Left kidney (tissue), 8 donors: ENCODE data around the gene IFNA17. TPM values are rescaled to one million over a fixed set of nuclear protein-coding genes. Genes with fewer than 3 reads are reported as not detected.
"Not testable (repeated sequence)": the region's sequence is repeated elsewhere in the genome, so short reads cannot be mapped to it uniquely, and the experiment has no call there.

Source experiments
- DNase-seq: peaks from one replicate; pipeline ENCODE4 v3.0.0-alpha.2; 2013
- long read RNA-seq, 8 donors: transcript quantifications; one replicate each; lab custom pipeline, GENCODE V29; 2026
- polyA plus RNA-seq: library from polyadenylated mRNA; unstranded; fragments of 120-200 nt; gene quantifications from one replicate; pipeline ENCODE4 v1.2.1, GENCODE V29; 2013; ENCODE audit not compliant: insufficient read length

Gene IFNA17
- not detected for polyA plus RNA-seq
- long read RNA-seq, donor 1, result 0 reads
- long read RNA-seq, donor 2, result 0 reads
- long read RNA-seq, donor 3, result 0 reads
- long read RNA-seq, donor 4, result 0 reads
- long read RNA-seq, donor 5, result 0 reads
- long read RNA-seq, donor 6, result 0 reads
- long read RNA-seq, donor 7, result 0 reads
- long read RNA-seq, donor 8, result 0 reads

DNA sequence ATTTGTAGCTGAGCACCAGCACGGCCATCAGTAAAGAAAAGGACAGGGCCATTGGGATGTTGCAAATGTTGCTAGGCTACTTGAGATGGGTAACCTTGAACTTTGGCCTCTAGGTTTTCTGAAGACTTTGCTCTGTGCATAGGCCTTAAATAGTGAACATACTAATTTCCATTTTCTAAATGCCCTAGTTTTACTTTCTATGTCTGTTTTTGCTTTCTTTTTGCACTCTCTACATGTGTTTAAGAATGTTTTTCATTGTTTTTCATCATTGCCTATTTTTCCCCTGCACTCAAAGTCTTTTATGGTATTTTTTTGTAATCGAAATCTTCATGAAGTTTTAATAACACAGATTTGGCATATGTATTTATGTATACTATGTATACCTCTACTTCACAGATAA lies at the start of gene IFNA17:
TSS of gene IFNA17 (minus strand) at position 101 of the 400 bp plus-strand sequence. CDS start at position 52, 49 bp downstream.
- DNase-seq, result no peak

DNA sequence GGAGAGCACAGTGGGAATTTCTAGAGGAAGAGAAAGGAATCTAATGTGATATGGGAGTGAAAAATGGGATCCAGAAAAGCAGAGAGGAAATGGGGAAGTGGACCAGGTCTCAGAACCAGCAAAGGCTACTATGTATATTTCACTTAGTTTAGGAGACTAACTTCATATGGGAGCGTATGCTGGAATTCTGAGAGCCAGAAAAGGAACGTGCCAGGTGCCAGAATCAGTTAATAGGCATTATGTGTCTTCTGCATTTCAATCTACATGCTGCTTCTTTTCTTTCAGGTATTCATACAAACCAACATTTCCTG lies 40.3 kb upstream of the IFNA17 start:
- DNase-seq, result no peak

GRCh38 chr9:21267485-21268346 lies 39.7 kb upstream of the IFNA17 start:
- no peak for DNase-seq

GRCh38 chr9:21266733-21267484 lies 38.9 kb upstream of the IFNA17 start:
- DNase-seq, result no peak

GRCh38 chr9:21265421-21266189 lies 37.6 kb upstream of the IFNA17 start:
- no peak for DNase-seq

GRCh38 chr9:21255538-21256212 lies 27.7 kb upstream of the IFNA17 start:
- DNase-seq, result no peak

DNA sequence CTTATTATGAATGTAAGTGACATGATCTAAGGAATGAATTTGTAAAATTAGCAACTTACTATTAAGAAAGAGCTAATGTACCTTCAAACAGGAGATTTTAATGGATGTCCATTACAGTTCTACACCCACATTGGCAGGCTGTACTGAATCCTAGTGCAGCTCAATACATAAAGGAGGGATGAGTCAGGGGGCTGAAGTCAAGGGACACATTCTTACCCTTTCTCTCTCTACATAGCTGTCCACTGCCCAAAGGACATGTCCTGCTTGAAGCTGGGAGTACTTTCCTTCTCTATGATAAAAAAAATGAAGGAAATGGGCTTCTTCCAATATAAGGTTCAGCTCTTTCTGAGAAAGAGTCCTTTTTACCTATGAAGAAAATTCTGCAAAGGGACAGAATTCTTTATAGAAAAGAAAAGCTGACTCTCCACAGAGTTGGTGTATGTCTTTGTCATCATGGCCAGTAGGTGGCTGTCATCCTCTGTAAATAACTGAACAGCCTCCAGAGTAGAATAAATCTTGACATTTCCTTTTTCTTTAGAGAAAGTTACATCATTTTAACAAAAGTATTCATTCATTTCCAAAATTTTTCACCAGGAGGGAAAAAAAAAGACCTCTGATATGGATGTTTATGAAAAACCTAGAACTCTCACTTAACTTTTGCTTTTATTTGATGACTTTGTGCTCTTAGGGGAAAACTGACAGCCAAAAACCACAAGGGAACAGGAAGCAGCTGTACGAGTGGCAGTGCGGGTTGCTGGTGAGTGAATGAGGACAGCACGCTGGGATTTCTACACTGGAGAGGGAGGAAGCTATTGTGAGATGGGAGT lies 24.9 kb upstream of the IFNA17 start:
- peak; percentile 24 for DNase-seq

DNA sequence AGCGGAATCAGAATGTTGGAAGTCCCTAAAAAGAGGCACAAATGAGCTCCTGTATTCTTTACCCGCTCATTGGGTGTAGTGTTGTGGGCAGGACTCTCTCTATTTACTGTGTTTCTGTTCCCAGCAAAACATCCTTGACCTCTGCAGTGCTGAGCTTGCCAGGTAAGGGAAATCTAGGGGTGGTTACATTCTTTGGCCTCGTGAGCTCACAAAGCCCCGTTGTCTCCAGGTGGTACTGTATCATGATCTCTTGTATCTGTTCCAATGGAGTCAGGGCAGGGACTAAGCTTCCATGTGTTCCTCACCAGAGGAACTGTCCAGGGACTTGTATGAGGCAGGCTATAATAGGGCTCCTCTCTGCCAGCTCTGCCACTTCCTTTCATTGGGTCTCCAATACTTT lies 23.6 kb upstream of the IFNA17 start:
- DNase-seq, result no peak

DNA sequence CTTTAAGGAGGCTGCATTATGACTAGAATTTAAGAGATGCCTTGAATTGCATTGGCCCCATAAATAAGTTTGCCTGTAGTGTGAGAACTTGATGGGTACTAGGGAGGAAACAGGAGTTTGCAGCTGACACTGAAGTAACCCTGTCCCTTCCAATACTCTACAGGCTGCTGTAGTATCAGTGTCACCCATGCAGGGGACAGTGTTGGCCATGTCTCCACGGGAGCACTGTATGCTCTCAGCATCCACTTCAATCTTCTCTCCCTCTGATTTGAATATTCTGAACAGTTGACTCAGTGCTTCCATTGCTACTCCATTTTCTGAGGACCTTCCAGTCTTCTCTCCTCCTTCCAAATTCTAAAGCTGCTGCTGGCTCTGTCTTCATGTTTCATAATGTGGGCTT lies 23.2 kb upstream of the IFNA17 start:
- no peak for DNase-seq

- DNase-seq, result no peak
These were observed 16.8 kb upstream of the IFNA17 start for GRCh38 chr9:21244836-21245235.

DNA sequence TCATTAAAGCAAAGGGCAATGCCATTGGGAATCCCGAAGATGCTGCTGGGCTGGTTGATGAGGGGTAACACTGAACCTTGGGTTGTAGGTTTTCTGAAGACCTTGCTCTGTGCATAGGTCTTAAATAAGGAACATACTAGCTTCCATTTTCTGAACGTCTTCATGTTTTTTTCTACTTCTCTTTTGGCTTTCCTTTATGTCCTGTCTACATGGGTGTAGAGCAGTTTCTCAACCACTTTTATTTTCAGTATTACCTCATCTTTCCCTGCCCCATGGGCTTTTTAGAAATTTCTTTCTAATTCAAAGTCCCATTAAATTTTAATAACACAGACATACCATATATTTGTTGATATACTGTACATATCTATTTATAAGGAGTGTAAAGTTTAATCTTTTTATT lies 11.9 kb upstream of the IFNA17 start, which contains the start of gene IFNA14:
TSS of gene IFNA14 (minus strand) at position 95 of the 400 bp plus-strand sequence. CDS start at position 25, 70 bp downstream.
- DNase-seq, result no peak

GRCh38 chr9:21236360-21236714 lies 8.3 kb upstream of the IFNA17 start:
- DNase-seq, result not testable (repeated sequence)

DNA sequence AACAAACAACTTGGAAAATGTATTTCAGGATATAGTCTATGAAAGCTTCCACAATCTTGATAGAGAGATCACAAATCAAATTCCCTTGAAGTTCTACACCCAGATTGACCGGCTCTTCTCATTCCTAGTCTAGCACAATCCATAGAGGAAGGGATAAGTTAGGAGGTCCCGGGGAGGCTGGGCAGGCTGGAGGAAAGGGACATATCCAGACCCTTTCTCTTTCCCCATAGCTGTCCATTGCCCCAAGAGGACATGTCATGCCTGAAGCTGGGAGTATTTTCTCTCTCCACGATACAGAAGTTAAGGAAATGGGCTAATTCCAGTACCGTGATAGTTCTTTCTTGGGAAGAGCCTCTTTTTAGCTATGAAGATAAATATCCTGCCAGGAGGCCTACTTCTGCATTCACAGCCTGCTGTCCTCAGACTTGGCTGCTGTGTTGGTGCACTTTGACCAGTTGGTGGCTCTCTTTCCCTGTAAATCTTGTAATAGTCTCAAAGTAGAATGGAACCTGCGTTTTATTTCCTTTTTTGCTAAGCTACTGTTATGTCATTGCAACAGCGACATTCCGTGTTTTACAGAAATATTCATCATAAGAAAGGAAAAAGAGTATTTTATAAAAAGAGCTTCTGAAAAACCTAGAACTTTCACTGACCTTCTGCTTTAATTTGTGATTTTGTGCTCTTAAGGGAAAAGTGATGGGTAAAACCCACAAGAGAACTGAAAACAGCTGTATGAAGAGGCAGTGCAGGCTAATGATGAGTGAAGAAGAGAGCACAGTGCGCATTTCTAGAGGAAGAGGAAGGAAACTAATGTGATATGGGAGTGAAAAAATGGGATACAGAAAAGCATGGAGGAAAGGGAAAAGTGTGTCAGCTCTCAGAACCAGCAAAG lies 7.7 kb upstream of the IFNA17 start:
- peak; percentile 22 for DNase-seq

- no peak for DNase-seq
These were observed 6.2 kb upstream of the IFNA17 start for GRCh38 chr9:21234153-21234687.

- no peak for DNase-seq
These were observed 5.2 kb upstream of the IFNA17 start for GRCh38 chr9:21233258-21233657.

DNA sequence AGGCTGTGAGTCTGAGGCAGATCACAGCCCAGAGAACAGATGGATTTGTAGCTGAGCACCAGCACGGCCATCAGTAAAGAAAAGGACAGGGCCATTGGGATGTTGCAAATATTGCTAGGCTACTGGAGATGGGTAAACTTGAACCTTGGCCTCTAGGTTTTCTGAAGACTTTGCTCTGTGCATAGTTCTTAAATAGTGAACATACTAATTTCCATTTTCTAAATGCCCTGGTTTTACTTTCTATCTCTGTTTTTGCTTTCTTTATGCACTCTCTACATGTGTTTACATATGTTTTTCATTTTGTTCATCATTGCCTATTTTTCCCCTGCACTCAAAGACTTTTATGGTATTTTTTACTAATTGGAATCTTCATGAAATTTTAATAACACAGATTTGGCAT lies 10.8 kb downstream of the IFNA17 start, which contains the start of gene IFNA16:
TSS of gene IFNA16 (minus strand) at position 101 of the 400 bp plus-strand sequence. CDS start at position 95, 6 bp downstream.
- not testable (repeated sequence) for DNase-seq

GRCh38 chr9:21213411-21214326 lies 14.4 kb downstream of the IFNA17 start:
- DNase-seq, result not testable (repeated sequence)

GRCh38 chr9:21212160-21212559 lies 15.9 kb downstream of the IFNA17 start:
- not testable (repeated sequence) for DNase-seq
